PC-3 (cell line): ENCODE results near the gene CCL16. TPM values are rescaled to one million over a fixed set of nuclear protein-coding genes. Genes with fewer than 3 reads are reported as not detected.
"Not testable (repeated sequence)": the region's sequence is repeated elsewhere in the genome, so short reads cannot be mapped to it uniquely, and the experiment has no call there.

Experiments used
- ATAC-seq: fragments of 200-7000 bp; cut with Tn5 transposase; 2 replicates; pipeline ENCODE4 v1.9.1; 2020; ENCODE audit warnings: mild to moderate bottlenecking, moderate library complexity
- BruUV-seq: library from RNA; stranded (reverse); fragments of 400-500 nt; replicated peaks from 2 replicates; lab custom pipeline; 2021; lab: Mats Ljungman, UMichigan
- CTCF ChIA-PET: fragments of 300-600 bp; sonication (Branson Sonifier 250); formaldehyde crosslinking; loops from one replicate; lab custom pipeline; 2022; ENCODE audit warnings: antibody characterized with exemption; lab: Charles Lee
- POLR2A ChIA-PET: fragments of 300-600 bp; sonication (Branson Sonifier 250); formaldehyde crosslinking; loops from one replicate; lab custom pipeline; 2022; ENCODE audit warnings: antibody characterized with exemption; ENCODE audit not compliant: unreplicated experiment; lab: Charles Lee
- DNase-seq: peaks from one replicate; pipeline ENCODE4 v3.0.0-alpha.2; 2015
- H2AFZ ChIP-seq: fragments of 300-600 bp; sonication (generic); 2 replicates; pipeline ENCODE4 v1.6.0; 2016; ENCODE audit warnings: antibody characterized with exemption, low read length
- H3F3A ChIP-seq: fragments of 300-600 bp; sonication (generic); one replicate; pipeline ENCODE4 v1.6.0; 2017; ENCODE audit warnings: antibody characterized with exemption, low read length, control low read depth, mild to moderate bottlenecking; ENCODE audit not compliant: unreplicated experiment
- H3K27ac ChIP-seq: fragments of 300-600 bp; sonication (generic); 2 replicates; pipeline ENCODE4 v1.5.1; 2016; ENCODE audit warnings: mild to moderate bottlenecking, low read length
- H3K27me3 ChIP-seq: fragments of 300-600 bp; sonication (generic); 2 replicates; pipeline ENCODE4 v1.6.1; 2016; ENCODE audit warnings: low read length, mixed read lengths
- H3K36me3 ChIP-seq: fragments of 300-600 bp; sonication (generic); 2 replicates; pipeline ENCODE4 v1.6.1; 2016; ENCODE audit warnings: low read depth, mixed run types, low read length, mixed read lengths
- H3K4me1 ChIP-seq: fragments of 300-600 bp; sonication (generic); 2 replicates; pipeline ENCODE4 v1.5.1; 2016; ENCODE audit warnings: low read length; ENCODE audit not compliant: insufficient read depth
- H3K4me2 ChIP-seq: fragments of 300-600 bp; sonication (generic); 2 replicates; pipeline ENCODE4 v1.6.0; 2016; ENCODE audit warnings: low read length
- H3K4me3 ChIP-seq: fragments of 300-600 bp; sonication (generic); 2 replicates; pipeline ENCODE4 v1.5.1; 2016; ENCODE audit warnings: mild to moderate bottlenecking, low read length, mixed read lengths
- H3K79me2 ChIP-seq: fragments of 300-600 bp; sonication (generic); 2 replicates; pipeline ENCODE4 v1.6.1; 2017; ENCODE audit warnings: low read length, mixed read lengths
- H3K9ac ChIP-seq: fragments of 300-600 bp; sonication (generic); 2 replicates; pipeline ENCODE4 v1.6.0; 2016; ENCODE audit warnings: mild to moderate bottlenecking, low read length
- H3K9me2 ChIP-seq: fragments of 300-600 bp; sonication (generic); replicated peaks from 2 replicates; pipeline ENCODE4 v1.6.1; 2016; ENCODE audit warnings: mixed run types, low read length, mixed read lengths
- H3K9me3 ChIP-seq: fragments of 300-600 bp; sonication (generic); 2 replicates; pipeline ENCODE4 v1.6.1; 2016; ENCODE audit warnings: low read length, mixed read lengths
- H4K20me1 ChIP-seq: fragments of 300-600 bp; sonication (generic); 2 replicates; pipeline ENCODE4 v1.6.1; 2016; ENCODE audit warnings: low read length, mixed read lengths
- CTCF ChIP-seq: fragments of 300-600 bp; sonication (generic); conservative IDR thresholded peaks from 2 replicates; pipeline ENCODE4 v1.5.1; 2017; ENCODE audit warnings: antibody characterized with exemption, low read depth, mild to moderate bottlenecking, low read length
- EZH2 ChIP-seq: fragments of 300-600 bp; sonication (generic); IDR thresholded peaks from one replicate; pipeline ENCODE4 v1.6.1; 2017; ENCODE audit warnings: antibody characterized with exemption, mild to moderate bottlenecking, low read length; ENCODE audit not compliant: unreplicated experiment
- EZH2phosphoT487 ChIP-seq: fragments of 300-600 bp; sonication (generic); IDR thresholded peaks from 2 replicates; pipeline ENCODE4 v1.6.1; 2018; ENCODE audit warnings: mild to moderate bottlenecking, antibody characterized with exemption, low read length, borderline replicate concordance
- intact Hi-C: fragments of 100-400 bp; cut with micrococcal nuclease; formaldehyde crosslinking; loops from 2 replicates; pipeline ENCODE4 v1.9.0; 2023
- total RNA-seq: library from RNA; depleted of rRNA; stranded (reverse); fragments of >200 nt; gene quantifications from 2 replicates; pipeline ENCODE4 v1.2.3, GENCODE V29; 2014

CCL16 gene
- total RNA-seq, 1 experiment from 2014 or later, result not detected

- Histone ChIP-seq H3K4me3 (no peak overlapping the region), H2AFZ (no peak overlapping the region), H3K36me3 (no peaks in the 10 kb centered on the region), H3K9ac (no peak overlapping the region), H3K27ac (no peak overlapping the region), H3K4me1 (no peaks in the 10 kb centered on the region), H3K9me2 (no peaks in the 10 kb centered on the region), H3K79me2 (no peaks in the 10 kb centered on the region), H3K4me2 (no peak overlapping the region), H3K9me3 (no peaks in the 10 kb centered on the region), H3K27me3 (peaks cover 8% of the 10 kb centered on the region; the same call in 1 of the 2 replicates), H3F3A (no peaks in the 10 kb centered on the region), H4K20me1 (no peaks in the 10 kb centered on the region)
- DNase-seq, result no peak
- ChIA-PET POLR2A (no interaction called here), CTCF (no interaction called here)
- intact Hi-C loops, result no loop called here
- ATAC-seq, result no peak
- BruUV-seq, result no TSS peak
- TF ChIP-seq CTCF (no peak), EZH2 (no peak), EZH2phosphoT487 (no peak)
These were observed 35.3 kb upstream of the CCL16 start for GRCh38 chr17:36016555-36016954.

- H3K79me2 ChIP-seq, ATAC-seq, POLR2A ChIA-PET, BruUV-seq, H3K9me3 ChIP-seq, H4K20me1 ChIP-seq, H3K9ac ChIP-seq, intact Hi-C loops, H3K4me1 ChIP-seq, H3K9me2 ChIP-seq, H3K4me2 ChIP-seq, CTCF ChIA-PET, DNase-seq, H3K4me3 ChIP-seq, H3K27me3 ChIP-seq, H3F3A ChIP-seq, H2AFZ ChIP-seq, H3K27ac ChIP-seq, H3K36me3 ChIP-seq: not testable (repeated sequence)
These were observed 34.6 kb upstream of the CCL16 start for GRCh38 chr17:36015895-36016294.

- BruUV-seq, result no TSS peak
- CTCF ChIA-PET, result no interaction called here
- no peak for ATAC-seq
These were observed 33.6 kb upstream of the CCL16 start for GRCh38 chr17:36014946-36015345.

GRCh38 chr17:36011201-36011600 is 29.9 kb upstream of the CCL16 start:
- no TSS peak for BruUV-seq
- Histone ChIP-seq H2AFZ (no peak overlapping the region), H3K9me2 (no peaks in the 10 kb centered on the region), H3K36me3 (no peaks in the 10 kb centered on the region), H3K79me2 (no peaks in the 10 kb centered on the region), H3K4me2 (no peak overlapping the region), H3K4me3 (no peak overlapping the region), H3K9me3 (no peaks in the 10 kb centered on the region), H4K20me1 (no peaks in the 10 kb centered on the region), H3K27ac (no peak overlapping the region), H3K4me1 (no peaks in the 10 kb centered on the region), H3F3A (no peaks in the 10 kb centered on the region), H3K9ac (no peak overlapping the region), H3K27me3 (peaks cover 13% of the 10 kb centered on the region)
- TF ChIP-seq EZH2 (no peak), CTCF (no peak), EZH2phosphoT487 (no peak)
- intact Hi-C loops, result no loop called here
- ChIA-PET CTCF (no interaction called here), POLR2A (no interaction called here)
- no peak for ATAC-seq
- no peak for DNase-seq

More at GRCh38 chr17:36014946-36015345, 33.6 kb upstream of the CCL16 start:
- peaks cover 15% of the 10 kb centered on the region for H3K27me3 ChIP-seq
- H3K4me1 ChIP-seq, result no peaks in the 10 kb centered on the region
- H3K27ac ChIP-seq, result no peak overlapping the region
- H3K36me3 ChIP-seq, result no peaks in the 10 kb centered on the region
- POLR2A ChIA-PET, result no interaction called here
- H3K9me2 ChIP-seq, result no peaks in the 10 kb centered on the region
- no peak overlapping the region for H3K4me3 ChIP-seq
- no peaks in the 10 kb centered on the region for H3F3A ChIP-seq
- no peak overlapping the region for H3K9ac ChIP-seq
- H2AFZ ChIP-seq, result no peak overlapping the region
- no peaks in the 10 kb centered on the region for H3K79me2 ChIP-seq
- no peak for DNase-seq
- TF ChIP-seq EZH2, result no peak
- intact Hi-C loops, result no loop called here
- H3K4me2 ChIP-seq, result no peak overlapping the region
- no peaks in the 10 kb centered on the region for H4K20me1 ChIP-seq
- H3K9me3 ChIP-seq, result no peaks in the 10 kb centered on the region
